CD14-positive monocyte (primary cell): ENCODE data around the gene SH3BGR. TPM values are rescaled to one million over a fixed set of nuclear protein-coding genes. Genes with fewer than 3 reads are reported as not detected.

Source experiments
- DNase-seq, 3 donors: peaks; one replicate each; pipeline ENCODE4 v3.0.0-alpha.2; 2011 to 2022
- H2AFZ ChIP-seq: 2 replicates; pipeline ENCODE4 v1.6.0; 2012; ENCODE audit warnings: mild to moderate bottlenecking, low read depth, low read length, inconsistent platforms; ENCODE audit not compliant: insufficient read depth, poor library complexity, severe bottlenecking
- H3K27ac ChIP-seq, 2 donors: 1 replicate in 1 of 2; 2 replicates in 1 of 2; pipeline ENCODE4 v1.5.1; 2012 to 2013; ENCODE audit warnings: low read length in 2 of 2, control low read depth in 1 of 2, inconsistent platforms in 1 of 2, low read depth in 1 of 2, mild to moderate bottlenecking in 1 of 2
- H3K27me3 ChIP-seq, 2 donors: one replicate each; pipeline versions ENCODE4 v1.6.0 to v1.6.1; 2011 to 2013; ENCODE audit warnings: low read length in 2 of 2; ENCODE audit not compliant: control insufficient read depth in 2 of 2, insufficient read depth in 2 of 2
- H3K36me3 ChIP-seq, 2 donors: replicated peaks in 1 of 2; 1 replicate in 1 of 2; 2 replicates in 1 of 2; pipeline versions ENCODE4 v1.5.1 to v1.6.1; 2012 to 2013; ENCODE audit warnings: low read length in 2 of 2, control low read depth in 1 of 2, inconsistent platforms in 1 of 2, mild to moderate bottlenecking in 1 of 2; ENCODE audit not compliant: insufficient read depth in 2 of 2, control insufficient read depth in 1 of 2
- H3K4me1 ChIP-seq, 2 donors: 1 replicate in 1 of 2; 2 replicates in 1 of 2; pipeline versions ENCODE4 v1.5.1 to v1.6.1; 2012 to 2013; ENCODE audit warnings: low read length in 2 of 2, control low read depth in 1 of 2, inconsistent platforms in 1 of 2, mild to moderate bottlenecking in 1 of 2, moderate library complexity in 1 of 2; ENCODE audit not compliant: insufficient read depth in 2 of 2, control insufficient read depth in 1 of 2
- H3K4me2 ChIP-seq: replicated peaks from 2 replicates; pipeline ENCODE3; 2012; ENCODE audit warnings: low read length, moderate library complexity, mild to moderate bottlenecking; ENCODE audit not compliant: poor library complexity, severe bottlenecking; ENCODE audit errors: extremely low read depth
- H3K4me3 ChIP-seq, 3 experiments: fragments of 200-600 bp in 1 of 3; sonication (generic) in 1 of 3; replicated peaks in 1 of 3; 1 replicate in 2 of 3; 2 replicates in 1 of 3; pipeline ENCODE4 v1.5.1; 2011 to 2013; ENCODE audit warnings: low read length in 3 of 3, mild to moderate bottlenecking in 3 of 3, control low read depth in 2 of 3, low read depth in 2 of 3, inconsistent platforms in 1 of 3, moderate library complexity in 1 of 3
- H3K79me2 ChIP-seq: 2 replicates; pipeline ENCODE4 v1.6.0; 2012; ENCODE audit warnings: mild to moderate bottlenecking, control low read depth, inconsistent platforms, low read length, moderate library complexity; ENCODE audit not compliant: insufficient read depth
- H3K9ac ChIP-seq: 2 replicates; pipeline ENCODE4 v1.6.0; 2017; ENCODE audit warnings: low read length, mild to moderate bottlenecking; ENCODE audit not compliant: insufficient read depth, poor library complexity, severe bottlenecking
- H3K9me3 ChIP-seq, 2 donors: replicated peaks in 1 of 2; 1 replicate in 1 of 2; 2 replicates in 1 of 2; pipeline versions ENCODE4 v1.5.1 to v1.6.1; 2012 to 2013; ENCODE audit warnings: low read length in 2 of 2, control low read depth in 1 of 2; ENCODE audit not compliant: control insufficient read depth in 1 of 2, insufficient read depth in 1 of 2
- H4K20me1 ChIP-seq: 2 replicates; pipeline ENCODE4 v1.6.0; 2012; ENCODE audit warnings: mild to moderate bottlenecking, low read length, control low read depth, moderate library complexity; ENCODE audit not compliant: insufficient read depth
- H3K27ac Mint-ChIP-seq, 7 donors: one replicate each; pipeline ENCODE4 v1.8.0; 2020; ENCODE audit warnings: mild to moderate bottlenecking in 7 of 7, mixed read lengths in 7 of 7, moderate library complexity in 6 of 7, inconsistent platforms in 2 of 7
- H3K27me3 Mint-ChIP-seq, 3 donors: one replicate each; pipeline ENCODE4 v1.8.0; 2021 to 2022; ENCODE audit warnings: low read depth in 3 of 3, mild to moderate bottlenecking in 3 of 3, mixed read lengths in 3 of 3, moderate library complexity in 3 of 3, inconsistent platforms in 1 of 3
- H3K36me3 Mint-ChIP-seq, 2 donors: one replicate each; pipeline ENCODE4 v1.8.0; 2020; ENCODE audit warnings: mixed read lengths in 2 of 2, inconsistent platforms in 1 of 2, mild to moderate bottlenecking in 1 of 2
- H3K4me1 Mint-ChIP-seq: one replicate; pipeline ENCODE4 v1.8.0; 2020; ENCODE audit warnings: mild to moderate bottlenecking, mixed read lengths
- H3K4me3 Mint-ChIP-seq, 2 donors: one replicate each; pipeline ENCODE4 v1.8.0; 2020; ENCODE audit warnings: mild to moderate bottlenecking in 2 of 2, mixed read lengths in 2 of 2, moderate library complexity in 1 of 2
- H3K9me3 Mint-ChIP-seq, 7 donors: one replicate each; pipeline ENCODE4 v1.8.0; 2020 to 2022; ENCODE audit warnings: mixed read lengths in 7 of 7, mild to moderate bottlenecking in 6 of 7, moderate library complexity in 6 of 7, inconsistent platforms in 2 of 7
- WGBS: methylation state at CpG from one replicate; pipeline ENCODE4 v1.1.5; 2013; ENCODE audit warnings: missing lambda C conversion rate; ENCODE audit not compliant: insufficient coverage; 5-methylcytosine and 5-hydroxymethylcytosine counted together
- intact Hi-C, 2 donors: fragments of 100-400 bp; cut with micrococcal nuclease; formaldehyde crosslinking; loops; one replicate each; pipeline versions ENCODE4 v1.15.0 to v1.15.1; 2023
- polyA plus RNA-seq, 3 donors: library from polyadenylated mRNA; depleted of rRNA in 1 of 3; unstranded in 2 of 3; stranded (reverse) in 1 of 3; fragments of 300-500 nt in 2 of 3; fragments of >200 nt in 1 of 3; fragmentation: Illumina TruSeq in 2 of 3; gene quantifications; 1 replicate in 2 of 3; 2 replicates in 1 of 3; pipeline ENCODE4 v1.2.3, GENCODE V29; 2012 to 2021
- TF ChIP-seq, protein P1 (sequence below): fragments of 200-600 bp; IDR thresholded peaks from one replicate; pipeline ENCODE4 v1.8.0; 2022; ENCODE audit warnings: antibody characterized with exemption, mild to moderate bottlenecking

SH3BGR gene
- polyA plus RNA-seq, 3 donors = 0.36 to 0.72 TPM; not detected in 1

DNA sequence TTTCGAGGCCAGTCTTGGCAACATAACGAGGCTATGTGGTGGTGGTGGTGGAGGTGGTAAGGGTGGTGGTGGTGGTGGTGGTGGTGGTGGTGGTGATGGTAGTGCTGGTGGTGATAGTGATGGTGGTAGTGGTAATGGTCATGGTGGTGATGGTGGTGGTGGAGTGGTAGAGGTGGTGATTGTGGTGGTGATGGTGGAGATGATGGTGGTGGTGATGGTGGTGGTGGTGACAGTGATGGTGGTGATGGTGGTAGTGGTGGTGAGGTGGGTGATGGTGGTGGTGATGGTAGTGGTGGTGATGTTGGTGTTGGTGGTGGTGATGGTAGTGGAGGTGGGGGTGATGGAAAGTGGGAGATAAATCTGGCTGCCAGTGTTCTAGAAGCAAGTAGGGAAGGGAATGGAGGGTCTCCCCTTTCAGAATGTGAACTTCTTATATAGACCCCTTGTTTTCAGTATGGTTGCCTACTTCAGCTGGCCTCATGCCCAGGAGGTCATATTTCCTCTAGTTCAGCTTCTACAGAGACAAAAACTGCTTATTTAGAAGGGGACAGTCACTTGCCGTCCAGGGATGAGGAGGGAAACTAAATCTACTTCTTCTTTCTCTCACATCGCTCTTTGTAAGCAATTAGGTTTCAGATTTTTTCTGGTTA lies 27.5 kb downstream of the SH3BGR start:
- WGBS = 100% methylated on average over 2 of the region's 4 CpGs
- Mint-ChIP-seq H3K27ac (peak overlapping the region in 1 of 7 donors; percentile 8), H3K36me3 (no peaks in the 10 kb centered on the region), H3K4me3 (no peak overlapping the region), H3K9me3 (peaks cover 0 to 1% (median 0%) of the 10 kb centered on the region in 7 donors), H3K4me1 (peaks cover 1% of the 10 kb centered on the region), H3K27me3 (peaks cover 0 to 3% (median 2%) of the 10 kb centered on the region in 3 donors)
- TF ChIP-seq, protein P1, sequence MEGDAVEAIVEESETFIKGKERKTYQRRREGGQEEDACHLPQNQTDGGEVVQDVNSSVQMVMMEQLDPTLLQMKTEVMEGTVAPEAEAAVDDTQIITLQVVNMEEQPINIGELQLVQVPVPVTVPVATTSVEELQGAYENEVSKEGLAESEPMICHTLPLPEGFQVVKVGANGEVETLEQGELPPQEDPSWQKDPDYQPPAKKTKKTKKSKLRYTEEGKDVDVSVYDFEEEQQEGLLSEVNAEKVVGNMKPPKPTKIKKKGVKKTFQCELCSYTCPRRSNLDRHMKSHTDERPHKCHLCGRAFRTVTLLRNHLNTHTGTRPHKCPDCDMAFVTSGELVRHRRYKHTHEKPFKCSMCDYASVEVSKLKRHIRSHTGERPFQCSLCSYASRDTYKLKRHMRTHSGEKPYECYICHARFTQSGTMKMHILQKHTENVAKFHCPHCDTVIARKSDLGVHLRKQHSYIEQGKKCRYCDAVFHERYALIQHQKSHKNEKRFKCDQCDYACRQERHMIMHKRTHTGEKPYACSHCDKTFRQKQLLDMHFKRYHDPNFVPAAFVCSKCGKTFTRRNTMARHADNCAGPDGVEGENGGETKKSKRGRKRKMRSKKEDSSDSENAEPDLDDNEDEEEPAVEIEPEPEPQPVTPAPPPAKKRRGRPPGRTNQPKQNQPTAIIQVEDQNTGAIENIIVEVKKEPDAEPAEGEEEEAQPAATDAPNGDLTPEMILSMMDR = no peak
- Histone ChIP-seq H4K20me1 (no peaks in the 10 kb centered on the region), H3K27ac (no peak overlapping the region), H3K4me1 (no peaks in the 10 kb centered on the region), H3K4me3 (no peak overlapping the region), H3K27me3 (no peaks in the 10 kb centered on the region), H3K4me2 (no peak overlapping the region), H3K36me3 (no peaks in the 10 kb centered on the region), H3K9ac (no peak overlapping the region), H3K79me2 (no peaks in the 10 kb centered on the region), H2AFZ (no peak overlapping the region), H3K9me3 (no peaks in the 10 kb centered on the region)
- intact Hi-C loops = no loop called here
- DNase-seq = no peak

DNA sequence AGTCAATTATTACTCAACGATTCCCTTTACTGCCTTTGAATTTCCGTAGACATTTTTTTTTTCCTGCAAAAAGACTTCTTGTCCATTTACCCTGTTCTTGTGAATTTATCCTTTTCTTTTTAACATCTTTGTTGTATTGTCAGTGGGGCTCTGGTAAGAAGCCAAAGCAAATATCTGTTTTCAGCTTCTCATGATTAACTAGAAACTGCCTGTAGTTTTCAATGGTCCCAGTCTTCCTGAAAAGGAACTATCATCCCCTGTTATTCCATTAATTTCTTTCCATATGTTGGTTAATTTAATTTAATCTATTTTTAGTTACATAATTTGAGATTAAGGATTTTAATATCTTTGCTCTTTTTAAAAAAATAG lies 28.0 kb downstream of the SH3BGR start:
- H4K20me1 ChIP-seq = no peaks in the 10 kb centered on the region
- H3K27me3 Mint-ChIP-seq = peaks cover 0 to 3% (median 2%) of the 10 kb centered on the region in 3 donors
- no peak overlapping the region for H3K27ac ChIP-seq
- no peak overlapping the region for H3K4me3 Mint-ChIP-seq
- no peak overlapping the region for H2AFZ ChIP-seq
- H3K9me3 Mint-ChIP-seq = no peaks in the 10 kb centered on the region
- H3K4me3 ChIP-seq = no peak overlapping the region
- intact Hi-C loops = no loop called here
- no peaks in the 10 kb centered on the region for H3K9me3 ChIP-seq
- no peaks in the 10 kb centered on the region for H3K27me3 ChIP-seq
- no peak overlapping the region for H3K4me2 ChIP-seq
- TF ChIP-seq, protein P1 = no peak
- no peak overlapping the region for H3K27ac Mint-ChIP-seq
- no peak overlapping the region for H3K9ac ChIP-seq
- DNase-seq = no peak
- H3K36me3 ChIP-seq = no peaks in the 10 kb centered on the region
- H3K79me2 ChIP-seq = no peaks in the 10 kb centered on the region
- H3K4me1 Mint-ChIP-seq = peaks cover 1% of the 10 kb centered on the region
- no peaks in the 10 kb centered on the region for H3K4me1 ChIP-seq
- no CpG with 5 or more reads among the region's 2 CpGs for WGBS
- no peaks in the 10 kb centered on the region for H3K36me3 Mint-ChIP-seq
